Sigmoid colon (tissue), 7 donors: Measurements from ENCODE around the gene RRP36. TPM values are rescaled to one million over a fixed set of nuclear protein-coding genes. Genes with fewer than 3 reads are reported as not detected.

Experiments
- DNase-seq: peaks from one replicate; pipeline ENCODE4 v3.0.0-alpha.2; 2019
- H3K27ac ChIP-seq, 4 donors: fragments of 200-600 bp; sonication (generic); one replicate each; pipeline ENCODE4 v1.5.1; 2016 to 2019; ENCODE audit warnings: mild to moderate bottlenecking in 1 of 4
- H3K27me3 ChIP-seq, 3 donors: fragments of 200-600 bp; sonication (generic); one replicate each; pipeline ENCODE4 v1.5.1; 2019; ENCODE audit warnings: mild to moderate bottlenecking in 1 of 3
- H3K36me3 ChIP-seq, 4 donors: fragments of 200-600 bp; sonication (generic); one replicate each; pipeline ENCODE4 v1.5.1; 2016 to 2019
- H3K4me1 ChIP-seq, 4 donors: fragments of 200-600 bp; sonication (generic); one replicate each; pipeline ENCODE4 v1.5.1; 2017 to 2019
- H3K4me3 ChIP-seq, 4 donors: fragments of 200-600 bp; sonication (generic); one replicate each; pipeline ENCODE4 v1.5.1; 2017 to 2019; ENCODE audit warnings: mild to moderate bottlenecking in 2 of 4, moderate library complexity in 1 of 4
- H3K9me3 ChIP-seq, 4 donors: fragments of 200-600 bp in 3 of 4; sonication (generic) in 3 of 4; one replicate each; pipeline versions ENCODE4 v1.5.1 to v1.6.1; 2013 to 2019
- EP300 ChIP-seq, 4 donors: sonication (generic); formaldehyde crosslinking; IDR thresholded peaks; one replicate each; pipeline ENCODE4 v1.6.1; 2017; ENCODE audit warnings: antibody characterized with exemption in 4 of 4
- POLR2A ChIP-seq, 2 donors: fragments of 450-650 bp; IDR thresholded peaks; one replicate each; pipeline ENCODE4 v1.6.1; 2016; ENCODE audit warnings: antibody characterized with exemption in 2 of 2, mild to moderate bottlenecking in 2 of 2, moderate library complexity in 2 of 2
- POLR2AphosphoS5 ChIP-seq, 4 donors: sonication (generic); formaldehyde crosslinking; IDR thresholded peaks; one replicate each; pipeline ENCODE4 v1.6.1; 2017; ENCODE audit warnings: antibody characterized with exemption in 4 of 4
- WGBS, 2 donors: extraction: QIAGEN DNeasy Blood & Tissue Kit; methylation state at CpG; one replicate each; pipeline ENCODE4 v1.1.7; 2013; 5-methylcytosine and 5-hydroxymethylcytosine counted together
- intact Hi-C: fragments of 100-400 bp; cut with DNase I; formaldehyde crosslinking; loops from one replicate; pipeline ENCODE4 v1.15.1; 2023
- polyA plus RNA-seq, 3 donors: library from polyadenylated mRNA; stranded (reverse); fragments of 200-250 nt; gene quantifications; one replicate each; pipeline ENCODE4 v1.2.3, GENCODE V29; 2013
- total RNA-seq, 4 donors: library from RNA; depleted of rRNA; stranded (reverse); fragments of >200 nt; gene quantifications; one replicate each; pipeline ENCODE4 v1.1.0, GENCODE V29; 2016
- TF ChIP-seq, protein P1 (sequence below), 4 experiments: fragments of 450-650 bp in 3 of 4; fragments of 200-600 bp in 1 of 4; IDR thresholded peaks; one replicate each; pipeline ENCODE4 v1.5.1; 2016 to 2019; ENCODE audit warnings: antibody characterized with exemption in 4 of 4, mild to moderate bottlenecking in 3 of 4, moderate library complexity in 2 of 4
- donor health status: healthy with polysubstance abuse.
- donor health status: Bipolar disorder and iron deficiency.
- donor health status: healthy.

Gene RRP36
- total and polyA plus RNA-seq, 7 donors, result 24.6 to 50.8 (median 42.7) TPM

DNA sequence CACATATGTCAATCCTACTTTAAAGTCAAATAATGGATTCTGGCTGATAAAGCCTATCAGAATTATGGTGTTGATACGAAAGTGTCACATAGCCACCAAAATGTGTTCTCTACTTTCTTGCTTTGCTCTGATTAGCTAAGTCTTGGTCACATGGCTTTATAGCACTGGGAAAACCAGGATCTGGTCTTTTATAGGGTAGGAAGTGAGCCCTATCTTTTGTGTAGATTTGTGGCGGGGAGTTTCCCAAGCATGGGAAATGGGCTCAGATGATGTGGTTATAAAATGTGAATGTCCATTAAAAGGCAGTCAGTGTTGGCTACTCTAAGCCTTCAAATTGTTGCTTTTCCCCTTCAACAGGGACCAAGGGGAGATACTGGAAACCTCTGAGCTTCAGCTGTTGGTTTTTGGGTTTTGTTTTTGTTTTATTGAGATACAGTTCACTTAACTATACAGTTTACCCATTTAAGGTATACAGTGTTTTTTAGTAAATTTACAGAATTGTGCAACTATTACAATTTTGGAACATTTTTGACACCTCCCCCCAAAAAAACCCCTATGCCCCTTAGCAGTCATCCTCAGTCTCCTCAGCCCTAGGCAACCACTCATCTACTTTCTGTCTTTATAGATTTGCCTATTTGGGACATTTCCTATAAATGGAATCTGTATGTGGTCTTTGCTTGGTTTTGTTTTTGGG lies 12.2 kb downstream of the RRP36 start:
- Histone ChIP-seq H3K4me1 (no peaks in the 10 kb centered on the region), H3K36me3 (peaks cover 24 to 84% (median 33%) of the 10 kb centered on the region in 4 donors), H3K9me3 (no peaks in the 10 kb centered on the region), H3K27ac (no peak overlapping the region), H3K4me3 (no peak overlapping the region), H3K27me3 (no peaks in the 10 kb centered on the region)
- TF ChIP-seq POLR2A (IDR thresholded peaks at IDR 0.05) (no peak), POLR2AphosphoS5 (IDR thresholded peaks at IDR 0.05) (no peak)
- TF ChIP-seq, protein P1, sequence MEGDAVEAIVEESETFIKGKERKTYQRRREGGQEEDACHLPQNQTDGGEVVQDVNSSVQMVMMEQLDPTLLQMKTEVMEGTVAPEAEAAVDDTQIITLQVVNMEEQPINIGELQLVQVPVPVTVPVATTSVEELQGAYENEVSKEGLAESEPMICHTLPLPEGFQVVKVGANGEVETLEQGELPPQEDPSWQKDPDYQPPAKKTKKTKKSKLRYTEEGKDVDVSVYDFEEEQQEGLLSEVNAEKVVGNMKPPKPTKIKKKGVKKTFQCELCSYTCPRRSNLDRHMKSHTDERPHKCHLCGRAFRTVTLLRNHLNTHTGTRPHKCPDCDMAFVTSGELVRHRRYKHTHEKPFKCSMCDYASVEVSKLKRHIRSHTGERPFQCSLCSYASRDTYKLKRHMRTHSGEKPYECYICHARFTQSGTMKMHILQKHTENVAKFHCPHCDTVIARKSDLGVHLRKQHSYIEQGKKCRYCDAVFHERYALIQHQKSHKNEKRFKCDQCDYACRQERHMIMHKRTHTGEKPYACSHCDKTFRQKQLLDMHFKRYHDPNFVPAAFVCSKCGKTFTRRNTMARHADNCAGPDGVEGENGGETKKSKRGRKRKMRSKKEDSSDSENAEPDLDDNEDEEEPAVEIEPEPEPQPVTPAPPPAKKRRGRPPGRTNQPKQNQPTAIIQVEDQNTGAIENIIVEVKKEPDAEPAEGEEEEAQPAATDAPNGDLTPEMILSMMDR (IDR thresholded peaks at IDR 0.05), result no peak
- no peak for DNase-seq
- intact Hi-C loops, result no loop called here
- 84 to 87% methylated on average over 2 of the region's 2 CpGs for WGBS, 2 donors

DNA sequence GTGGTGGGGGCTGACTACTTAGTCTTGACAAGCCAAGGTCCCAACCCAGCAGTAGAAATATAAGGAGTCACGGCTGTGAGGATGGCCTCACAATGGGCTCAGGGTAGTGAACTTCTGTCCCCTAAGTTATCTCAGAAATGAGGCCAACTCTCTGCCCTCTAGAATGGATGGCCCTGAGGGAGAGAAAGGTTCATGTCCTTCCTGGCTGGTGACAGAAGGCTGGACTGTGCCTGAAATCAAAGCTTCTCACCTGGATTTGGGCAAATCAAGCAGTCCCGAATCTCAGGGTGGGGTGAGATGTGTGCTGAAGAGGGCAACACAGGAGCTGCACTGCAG lies 12.7 kb downstream of the RRP36 start:
- 92 to 95% methylated on average over 2 of the region's 2 CpGs for WGBS, 2 donors
- Histone ChIP-seq H3K4me1 (no peaks in the 10 kb centered on the region), H3K9me3 (no peaks in the 10 kb centered on the region), H3K27ac (no peak overlapping the region), H3K27me3 (no peaks in the 10 kb centered on the region), H3K36me3 (peaks cover 18 to 84% (median 28%) of the 10 kb centered on the region in 4 donors), H3K4me3 (no peak overlapping the region)
- no peak for DNase-seq
- intact Hi-C loops, result no loop called here
- TF ChIP-seq EP300 (IDR thresholded peaks at IDR 0.05) (no peak), POLR2A (IDR thresholded peaks at IDR 0.05) (no peak), POLR2AphosphoS5 (IDR thresholded peaks at IDR 0.05) (no peak)
- TF ChIP-seq, protein P1 (IDR thresholded peaks at IDR 0.05), result no peak

DNA sequence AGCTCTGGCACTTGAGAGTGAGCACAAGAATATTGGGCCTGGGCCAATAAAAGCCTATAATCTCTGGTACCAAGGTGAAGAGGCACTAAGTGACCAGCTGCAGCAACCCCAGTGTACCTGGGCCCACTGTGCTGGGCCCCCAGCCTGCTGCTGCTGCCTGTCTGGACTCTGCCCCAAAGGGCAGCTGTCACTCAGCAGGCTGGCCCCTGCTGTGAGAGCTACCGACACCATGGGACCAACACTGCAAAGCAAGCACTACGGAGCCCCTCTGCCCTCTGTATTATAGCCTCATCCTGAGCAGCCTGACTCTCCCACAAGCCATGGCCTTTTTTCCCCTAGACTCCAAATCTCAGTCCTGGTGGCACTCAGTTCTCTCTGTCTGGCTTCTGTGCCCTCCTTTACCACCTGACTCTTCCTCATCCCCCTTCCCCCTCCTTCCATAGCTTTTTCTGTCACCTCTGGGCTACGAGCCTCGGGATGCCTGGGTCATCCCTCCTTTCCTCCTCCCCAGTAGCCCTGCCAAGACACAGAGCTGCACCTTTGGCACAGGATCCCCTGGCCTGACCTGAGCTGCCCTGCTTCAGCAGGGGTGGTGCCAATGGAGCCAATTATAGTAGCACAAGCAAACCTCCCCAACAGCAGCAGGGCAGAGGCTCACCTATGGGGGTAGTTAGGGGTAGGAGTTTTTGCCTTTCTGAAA lies 14.2 kb downstream of the RRP36 start:
- Histone ChIP-seq H3K4me1 (no peaks in the 10 kb centered on the region), H3K27ac (no peak overlapping the region), H3K9me3 (no peaks in the 10 kb centered on the region), H3K27me3 (no peaks in the 10 kb centered on the region), H3K4me3 (no peak overlapping the region), H3K36me3 (peaks cover 13 to 77% (median 18%) of the 10 kb centered on the region in 4 donors)
- TF ChIP-seq POLR2AphosphoS5 (IDR thresholded peaks at IDR 0.05) (no peak), EP300 (IDR thresholded peaks at IDR 0.05) (no peak), POLR2A (IDR thresholded peaks at IDR 0.05) (no peak)
- TF ChIP-seq, protein P1 (IDR thresholded peaks at IDR 0.05), result no peak
- intact Hi-C loops, result no loop called here
- no peak for DNase-seq
- WGBS, 2 donors, result 77 to 89% methylated on average over 4 of the region's 4 CpGs

DNA sequence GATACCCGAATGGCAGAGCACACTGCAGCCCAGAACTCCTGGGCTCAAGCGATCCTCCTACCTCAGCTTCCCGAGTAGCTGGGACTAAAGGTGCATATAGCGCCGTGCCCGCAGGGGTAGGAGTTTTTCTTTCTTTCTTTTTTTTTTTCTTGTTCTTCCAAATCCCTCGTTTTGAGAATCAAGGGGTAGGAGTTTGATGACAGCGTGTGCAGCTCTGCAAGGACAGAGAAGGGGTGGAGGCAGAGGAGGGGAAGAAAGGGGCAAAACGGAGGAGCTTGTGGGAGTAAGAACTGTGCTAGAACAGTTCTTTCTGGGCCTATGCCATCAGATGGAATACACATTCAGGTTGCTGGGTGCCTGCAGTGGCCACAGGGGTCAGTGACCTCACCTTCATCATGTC lies 15.3 kb downstream of the RRP36 start:
- no peaks in the 10 kb centered on the region for H3K4me1 ChIP-seq
- TF ChIP-seq EP300 (IDR thresholded peaks at IDR 0.05) (no peak), POLR2AphosphoS5 (IDR thresholded peaks at IDR 0.05) (no peak), POLR2A (IDR thresholded peaks at IDR 0.05) (no peak)
- TF ChIP-seq, protein P1 (IDR thresholded peaks at IDR 0.05), result no peak
- intact Hi-C loops, result no loop called here
- H3K36me3 ChIP-seq, result peaks cover 13 to 74% (median 21%) of the 10 kb centered on the region in 4 donors
- 90 to 94% methylated on average over 9 of the region's 9 CpGs for WGBS, 2 donors
- H3K9me3 ChIP-seq, result no peaks in the 10 kb centered on the region
- DNase-seq, result no peak
- no peaks in the 10 kb centered on the region for H3K27me3 ChIP-seq
- no peak overlapping the region for H3K4me3 ChIP-seq
- H3K27ac ChIP-seq, result no peak overlapping the region
